HG02642 (cell line): ENCODE results near the gene GAL3ST3.
"Not testable (repeated sequence)": the region's sequence is repeated elsewhere in the genome, so short reads cannot be mapped to it uniquely, and the experiment has no call there.

Experiments used
- ATAC-seq: cut with Tn5 transposase; IDR thresholded peaks from one replicate; pipeline ENCODE4 v1.9.1; 2021; ENCODE audit warnings: mild to moderate bottlenecking; ENCODE audit not compliant: unreplicated experiment, poor library complexity

Gene GAL3ST3

GRCh38 chr11:66047541-66048365 lies 1.2 kb downstream of the GAL3ST3 start:
- ATAC-seq: no peak

- ATAC-seq: no peak
Measured at GRCh38 chr11:66046901-66047300, 2.1 kb downstream of the GAL3ST3 start.

- peak; percentile 66 for ATAC-seq
Measured at GRCh38 chr11:66045177-66045639, 3.8 kb downstream of the GAL3ST3 start.

GRCh38 chr11:66044757-66045156 lies 4.2 kb downstream of the GAL3ST3 start:
- no peak for ATAC-seq

GRCh38 chr11:66042996-66043906 lies 5.7 kb downstream of the GAL3ST3 start:
- ATAC-seq: no peak

GRCh38 chr11:66042227-66042995 lies 6.5 kb downstream of the GAL3ST3 start:
- ATAC-seq: no peak

GRCh38 chr11:66039765-66040164 lies 9.2 kb downstream of the GAL3ST3 start:
- no peak for ATAC-seq

- ATAC-seq: no peak
Measured at GRCh38 chr11:66037327-66037726, 11.6 kb downstream of the GAL3ST3 start.

- ATAC-seq: no peak
Measured at GRCh38 chr11:66036334-66036710, 12.6 kb downstream of the GAL3ST3 start.

- no peak for ATAC-seq
Measured at GRCh38 chr11:66035653-66036333, 13.2 kb downstream of the GAL3ST3 start.

- ATAC-seq: no peak
Measured at GRCh38 chr11:66032957-66033735, 15.8 kb downstream of the GAL3ST3 start.

- ATAC-seq: no peak
Measured at GRCh38 chr11:66026017-66026529, 22.9 kb downstream of the GAL3ST3 start, which contains the start of gene CATSPER1. CATSPER1 (minus strand) TSS chr11:66026479; CDS start chr11:66026379, 100 bp downstream.

- not testable (repeated sequence) for ATAC-seq
Measured at GRCh38 chr11:66023186-66023440, 25.8 kb downstream of the GAL3ST3 start.

GRCh38 chr11:66022401-66023185 lies 26.4 kb downstream of the GAL3ST3 start:
- no peak for ATAC-seq

- ATAC-seq: no peak
Measured at GRCh38 chr11:66020618-66021357, 28.2 kb downstream of the GAL3ST3 start.

GRCh38 chr11:66020212-66020611 lies 28.7 kb downstream of the GAL3ST3 start:
- ATAC-seq: no peak

GRCh38 chr11:66017321-66017720 lies 31.6 kb downstream of the GAL3ST3 start:
- ATAC-seq: no peak

GRCh38 chr11:66016793-66017177 lies 32.2 kb downstream of the GAL3ST3 start:
- no peak for ATAC-seq
